WTC11 (cell line): ENCODE measurements around the gene TMEM11. TPM values are rescaled to one million over a fixed set of nuclear protein-coding genes. Genes with fewer than 3 reads are reported as not detected.

ENCODE experiments used
- ATAC-seq: fragments of 200-7000 bp; cut with Tn5 transposase; 2 replicates; pipeline ENCODE4 v1.10.0; 2021; ENCODE audit warnings: mild to moderate bottlenecking, moderate library complexity
- CTCF ChIA-PET: fragments of 300-600 bp; sonication (Branson Sonifier 250); formaldehyde crosslinking; loops from one replicate; lab custom pipeline; 2021; ENCODE audit warnings: antibody characterized with exemption; lab: Charles Lee
- POLR2A ChIA-PET: fragments of 350-600 bp; sonication (Branson Sonifier 250); formaldehyde crosslinking; loops from one replicate; lab custom pipeline; 2021; ENCODE audit warnings: antibody characterized with exemption; lab: Charles Lee
- DNase-seq: peaks from one replicate; pipeline ENCODE4 v3.0.0; 2021; ENCODE audit warnings: low spot score
- H3K27ac Mint-ChIP-seq: 2 replicates; pipeline ENCODE4 v1.8.0; 2021; ENCODE audit warnings: mixed read lengths
- H3K27me3 Mint-ChIP-seq: 2 replicates; pipeline ENCODE4 v1.8.0; 2021; ENCODE audit warnings: low read depth, mild to moderate bottlenecking, moderate library complexity, mixed read lengths
- H3K36me3 Mint-ChIP-seq: 2 replicates; pipeline ENCODE4 v1.8.0; 2021; ENCODE audit warnings: mixed read lengths
- H3K4me1 Mint-ChIP-seq: 2 replicates; pipeline ENCODE4 v1.8.0; 2022; ENCODE audit warnings: mixed read lengths
- H3K4me3 Mint-ChIP-seq: 2 replicates; pipeline ENCODE4 v1.8.0; 2021; ENCODE audit warnings: mild to moderate bottlenecking, moderate library complexity, mixed read lengths
- H3K9me3 Mint-ChIP-seq: 2 replicates; pipeline ENCODE4 v1.8.0; 2021; ENCODE audit warnings: mixed read lengths
- ATF1 ChIP-seq: sonication (generic); formaldehyde crosslinking; IDR thresholded peaks from 2 replicates; pipeline ENCODE4 v1.8.1; 2023; ENCODE audit warnings: mild to moderate bottlenecking, moderate library complexity, missing genetic modification reagents
- CBFB ChIP-seq: sonication (generic); formaldehyde crosslinking; IDR thresholded peaks from 2 replicates; pipeline ENCODE4 v1.8.1; 2022; ENCODE audit warnings: mild to moderate bottlenecking, low read depth, missing genetic modification reagents
- GABPB1 ChIP-seq: sonication (generic); formaldehyde crosslinking; IDR thresholded peaks from 2 replicates; pipeline ENCODE4 v1.8.1; 2023; ENCODE audit warnings: mild to moderate bottlenecking, missing genetic modification reagents
- GRHL2 ChIP-seq: fragments of 250-450 bp; sonication (Bioruptor Pico); IDR thresholded peaks from 2 replicates; pipeline ENCODE4 v1.8.0; 2022; ENCODE audit warnings: mild to moderate bottlenecking, moderate library complexity; ENCODE audit not compliant: insufficient replicate concordance, severe bottlenecking
- KAT7 ChIP-seq: sonication (generic); formaldehyde crosslinking; IDR thresholded peaks from 2 replicates; pipeline ENCODE4 v1.8.1; 2023; ENCODE audit warnings: missing genetic modification reagents, mild to moderate bottlenecking, borderline replicate concordance
- NFE2L1 ChIP-seq: sonication (generic); formaldehyde crosslinking; IDR thresholded peaks from 2 replicates; pipeline ENCODE4 v1.8.1; 2023; ENCODE audit warnings: missing genetic modification reagents
- PRRX2 ChIP-seq: fragments of 250-450 bp; sonication (Bioruptor Pico); IDR thresholded peaks from 2 replicates; pipeline ENCODE4 v1.8.0; 2021; ENCODE audit warnings: mild to moderate bottlenecking
- RORB ChIP-seq: fragments of 250-450 bp; sonication (Bioruptor Pico); IDR thresholded peaks from 2 replicates; pipeline ENCODE4 v1.9.0; 2021; ENCODE audit warnings: mild to moderate bottlenecking
- SP1 ChIP-seq: sonication (generic); formaldehyde crosslinking; conservative IDR thresholded peaks from 2 replicates; pipeline ENCODE4 v1.8.1; 2022; ENCODE audit warnings: missing genetic modification reagents
- TEAD4 ChIP-seq: sonication (generic); formaldehyde crosslinking; IDR thresholded peaks from 2 replicates; pipeline ENCODE4 v1.8.0; 2022; ENCODE audit warnings: mild to moderate bottlenecking, missing genetic modification reagents
- ZNF138 ChIP-seq: sonication (generic); formaldehyde crosslinking; conservative IDR thresholded peaks from 2 replicates; pipeline ENCODE4 v1.8.1; 2022; ENCODE audit warnings: mild to moderate bottlenecking, moderate library complexity, missing genetic modification reagents
- ZNF317 ChIP-seq: sonication (generic); formaldehyde crosslinking; IDR thresholded peaks from 2 replicates; pipeline ENCODE4 v1.8.1; 2023; ENCODE audit warnings: low read depth, mild to moderate bottlenecking, moderate library complexity, missing genetic modification reagents, borderline replicate concordance
- ZNF671 ChIP-seq: fragments of 250-450 bp; sonication (Bioruptor Pico); IDR thresholded peaks from 2 replicates; pipeline ENCODE4 v1.8.0; 2021; ENCODE audit warnings: mild to moderate bottlenecking
- total RNA-seq: library from RNA; stranded (reverse); gene quantifications from 3 replicates; pipeline ENCODE4 v1.2.3, GENCODE V29; 2021
- TF ChIP-seq, protein P1 (sequence below): fragments of 250-450 bp; sonication (Bioruptor Pico); IDR thresholded peaks from 2 replicates; pipeline ENCODE4 v1.9.0; 2021; ENCODE audit warnings: mild to moderate bottlenecking
- TF ChIP-seq, protein P2 (sequence below): sonication (generic); formaldehyde crosslinking; IDR thresholded peaks from 2 replicates; pipeline ENCODE4 v1.8.1; 2023; ENCODE audit warnings: mild to moderate bottlenecking, missing genetic modification reagents, borderline replicate concordance
- TF ChIP-seq, protein P3 (sequence below): fragments of 200-600 bp; IDR thresholded peaks from 2 replicates; pipeline ENCODE4 v1.8.0; 2022; ENCODE audit warnings: antibody characterized with exemption
- TF ChIP-seq, protein P4 (sequence below): sonication (generic); formaldehyde crosslinking; IDR thresholded peaks from 2 replicates; pipeline ENCODE4 v1.8.0; 2022; ENCODE audit warnings: mild to moderate bottlenecking, missing genetic modification reagents
- TF ChIP-seq, protein P5 (sequence below): sonication (generic); formaldehyde crosslinking; IDR thresholded peaks from 2 replicates; pipeline ENCODE4 v1.8.0; 2023; ENCODE audit warnings: missing genetic modification reagents
- TF ChIP-seq, protein P6 (sequence below): sonication (generic); formaldehyde crosslinking; IDR thresholded peaks from 2 replicates; pipeline ENCODE4 v1.8.1; 2023; ENCODE audit warnings: mild to moderate bottlenecking, moderate library complexity, missing genetic modification reagents
- TF ChIP-seq, protein P7 (sequence below): fragments of 250-450 bp; sonication (Bioruptor Pico); conservative IDR thresholded peaks from 2 replicates; pipeline ENCODE4 v1.9.0; 2021; ENCODE audit warnings: mild to moderate bottlenecking
- TF ChIP-seq, protein P8 (sequence below): sonication (generic); formaldehyde crosslinking; IDR thresholded peaks from 2 replicates; pipeline ENCODE4 v1.8.1; 2022; ENCODE audit warnings: low read depth, missing genetic modification reagents, borderline replicate concordance

TMEM11 gene
- total RNA-seq, 1 experiment from 2014 or later: 37.0 TPM

DNA sequence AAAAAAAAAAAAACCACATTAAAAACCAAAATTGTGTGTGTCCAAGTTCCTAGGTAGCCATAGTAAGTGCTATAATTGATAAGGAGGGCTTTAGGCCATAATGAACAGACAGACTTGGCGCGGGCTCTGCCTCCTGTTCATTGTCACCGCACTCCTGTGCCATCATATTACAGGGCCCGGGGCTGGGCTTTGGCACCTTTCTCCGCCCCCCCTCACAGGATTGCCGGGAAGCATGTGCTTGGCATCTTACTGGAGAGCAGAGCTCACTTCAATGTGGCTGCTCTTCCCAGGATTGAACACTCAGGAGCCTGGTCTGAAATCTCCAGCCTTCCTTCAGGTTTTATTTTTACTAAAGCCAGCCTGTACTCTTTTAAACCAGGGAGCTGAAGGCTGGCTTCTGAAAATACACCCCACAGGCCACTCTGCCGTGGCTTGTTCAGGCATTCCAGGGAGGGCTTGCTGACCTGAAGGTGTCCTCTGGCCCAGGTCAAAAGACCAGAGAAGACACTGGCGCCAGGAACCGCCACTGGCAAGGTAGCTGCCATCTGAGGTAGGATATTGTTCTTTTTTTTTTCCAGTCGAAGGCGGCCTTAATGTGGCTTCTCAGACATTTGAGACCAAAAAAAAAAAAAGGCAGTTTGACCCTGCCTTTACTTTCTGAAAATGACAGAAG is 47.9 kb downstream of the TMEM11 start (continued):
- TF ChIP-seq, protein P1, sequence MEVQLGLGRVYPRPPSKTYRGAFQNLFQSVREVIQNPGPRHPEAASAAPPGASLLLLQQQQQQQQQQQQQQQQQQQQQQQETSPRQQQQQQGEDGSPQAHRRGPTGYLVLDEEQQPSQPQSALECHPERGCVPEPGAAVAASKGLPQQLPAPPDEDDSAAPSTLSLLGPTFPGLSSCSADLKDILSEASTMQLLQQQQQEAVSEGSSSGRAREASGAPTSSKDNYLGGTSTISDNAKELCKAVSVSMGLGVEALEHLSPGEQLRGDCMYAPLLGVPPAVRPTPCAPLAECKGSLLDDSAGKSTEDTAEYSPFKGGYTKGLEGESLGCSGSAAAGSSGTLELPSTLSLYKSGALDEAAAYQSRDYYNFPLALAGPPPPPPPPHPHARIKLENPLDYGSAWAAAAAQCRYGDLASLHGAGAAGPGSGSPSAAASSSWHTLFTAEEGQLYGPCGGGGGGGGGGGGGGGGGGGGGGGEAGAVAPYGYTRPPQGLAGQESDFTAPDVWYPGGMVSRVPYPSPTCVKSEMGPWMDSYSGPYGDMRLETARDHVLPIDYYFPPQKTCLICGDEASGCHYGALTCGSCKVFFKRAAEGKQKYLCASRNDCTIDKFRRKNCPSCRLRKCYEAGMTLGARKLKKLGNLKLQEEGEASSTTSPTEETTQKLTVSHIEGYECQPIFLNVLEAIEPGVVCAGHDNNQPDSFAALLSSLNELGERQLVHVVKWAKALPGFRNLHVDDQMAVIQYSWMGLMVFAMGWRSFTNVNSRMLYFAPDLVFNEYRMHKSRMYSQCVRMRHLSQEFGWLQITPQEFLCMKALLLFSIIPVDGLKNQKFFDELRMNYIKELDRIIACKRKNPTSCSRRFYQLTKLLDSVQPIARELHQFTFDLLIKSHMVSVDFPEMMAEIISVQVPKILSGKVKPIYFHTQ (CRISPR knock-in tag): no peak
- TF ChIP-seq, protein P2, sequence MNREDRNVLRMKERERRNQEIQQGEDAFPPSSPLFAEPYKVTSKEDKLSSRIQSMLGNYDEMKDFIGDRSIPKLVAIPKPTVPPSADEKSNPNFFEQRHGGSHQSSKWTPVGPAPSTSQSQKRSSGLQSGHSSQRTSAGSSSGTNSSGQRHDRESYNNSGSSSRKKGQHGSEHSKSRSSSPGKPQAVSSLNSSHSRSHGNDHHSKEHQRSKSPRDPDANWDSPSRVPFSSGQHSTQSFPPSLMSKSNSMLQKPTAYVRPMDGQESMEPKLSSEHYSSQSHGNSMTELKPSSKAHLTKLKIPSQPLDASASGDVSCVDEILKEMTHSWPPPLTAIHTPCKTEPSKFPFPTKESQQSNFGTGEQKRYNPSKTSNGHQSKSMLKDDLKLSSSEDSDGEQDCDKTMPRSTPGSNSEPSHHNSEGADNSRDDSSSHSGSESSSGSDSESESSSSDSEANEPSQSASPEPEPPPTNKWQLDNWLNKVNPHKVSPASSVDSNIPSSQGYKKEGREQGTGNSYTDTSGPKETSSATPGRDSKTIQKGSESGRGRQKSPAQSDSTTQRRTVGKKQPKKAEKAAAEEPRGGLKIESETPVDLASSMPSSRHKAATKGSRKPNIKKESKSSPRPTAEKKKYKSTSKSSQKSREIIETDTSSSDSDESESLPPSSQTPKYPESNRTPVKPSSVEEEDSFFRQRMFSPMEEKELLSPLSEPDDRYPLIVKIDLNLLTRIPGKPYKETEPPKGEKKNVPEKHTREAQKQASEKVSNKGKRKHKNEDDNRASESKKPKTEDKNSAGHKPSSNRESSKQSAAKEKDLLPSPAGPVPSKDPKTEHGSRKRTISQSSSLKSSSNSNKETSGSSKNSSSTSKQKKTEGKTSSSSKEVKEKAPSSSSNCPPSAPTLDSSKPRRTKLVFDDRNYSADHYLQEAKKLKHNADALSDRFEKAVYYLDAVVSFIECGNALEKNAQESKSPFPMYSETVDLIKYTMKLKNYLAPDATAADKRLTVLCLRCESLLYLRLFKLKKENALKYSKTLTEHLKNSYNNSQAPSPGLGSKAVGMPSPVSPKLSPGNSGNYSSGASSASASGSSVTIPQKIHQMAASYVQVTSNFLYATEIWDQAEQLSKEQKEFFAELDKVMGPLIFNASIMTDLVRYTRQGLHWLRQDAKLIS (CRISPR knock-in tag): no peak
- TF ChIP-seq SP1 (CRISPR knock-in tag) (no peak), KAT7 (CRISPR knock-in tag) (no peak), ZNF138 (CRISPR knock-in tag) (no peak), ATF1 (CRISPR knock-in tag) (no peak)
- TF ChIP-seq, protein P3, sequence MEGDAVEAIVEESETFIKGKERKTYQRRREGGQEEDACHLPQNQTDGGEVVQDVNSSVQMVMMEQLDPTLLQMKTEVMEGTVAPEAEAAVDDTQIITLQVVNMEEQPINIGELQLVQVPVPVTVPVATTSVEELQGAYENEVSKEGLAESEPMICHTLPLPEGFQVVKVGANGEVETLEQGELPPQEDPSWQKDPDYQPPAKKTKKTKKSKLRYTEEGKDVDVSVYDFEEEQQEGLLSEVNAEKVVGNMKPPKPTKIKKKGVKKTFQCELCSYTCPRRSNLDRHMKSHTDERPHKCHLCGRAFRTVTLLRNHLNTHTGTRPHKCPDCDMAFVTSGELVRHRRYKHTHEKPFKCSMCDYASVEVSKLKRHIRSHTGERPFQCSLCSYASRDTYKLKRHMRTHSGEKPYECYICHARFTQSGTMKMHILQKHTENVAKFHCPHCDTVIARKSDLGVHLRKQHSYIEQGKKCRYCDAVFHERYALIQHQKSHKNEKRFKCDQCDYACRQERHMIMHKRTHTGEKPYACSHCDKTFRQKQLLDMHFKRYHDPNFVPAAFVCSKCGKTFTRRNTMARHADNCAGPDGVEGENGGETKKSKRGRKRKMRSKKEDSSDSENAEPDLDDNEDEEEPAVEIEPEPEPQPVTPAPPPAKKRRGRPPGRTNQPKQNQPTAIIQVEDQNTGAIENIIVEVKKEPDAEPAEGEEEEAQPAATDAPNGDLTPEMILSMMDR: no peak
- TF ChIP-seq, protein P4, sequence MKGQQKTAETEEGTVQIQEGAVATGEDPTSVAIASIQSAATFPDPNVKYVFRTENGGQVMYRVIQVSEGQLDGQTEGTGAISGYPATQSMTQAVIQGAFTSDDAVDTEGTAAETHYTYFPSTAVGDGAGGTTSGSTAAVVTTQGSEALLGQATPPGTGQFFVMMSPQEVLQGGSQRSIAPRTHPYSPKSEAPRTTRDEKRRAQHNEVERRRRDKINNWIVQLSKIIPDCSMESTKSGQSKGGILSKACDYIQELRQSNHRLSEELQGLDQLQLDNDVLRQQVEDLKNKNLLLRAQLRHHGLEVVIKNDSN (CRISPR knock-in tag): no peak

DNA sequence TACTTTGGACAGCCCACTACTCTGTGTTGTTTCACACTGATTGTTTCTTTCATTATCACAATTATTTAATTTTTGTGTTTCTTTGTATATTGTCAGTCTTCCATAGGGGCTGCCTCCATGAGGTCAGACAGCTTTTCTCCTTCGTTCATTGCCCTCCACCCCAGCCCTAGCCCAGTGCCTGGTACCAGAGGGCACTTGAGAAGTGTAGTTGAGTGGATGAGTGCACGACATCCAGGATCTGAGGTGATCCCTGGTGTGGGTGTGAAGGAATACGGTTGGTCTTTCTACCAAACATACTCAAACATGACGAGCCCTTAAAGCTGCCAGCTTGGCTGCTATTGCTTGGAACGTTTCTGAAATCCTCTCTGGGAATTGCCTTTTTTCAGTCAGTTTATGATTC is 49.3 kb downstream of the TMEM11 start:
- no peak for ATAC-seq
- CTCF ChIA-PET: no interaction called here
- H3K27ac Mint-ChIP-seq: no peak overlapping the region

More for the DNA sequence above, 49.3 kb downstream of the TMEM11 start:
- Mint-ChIP-seq H3K9me3 (no peaks in the 10 kb centered on the region), H3K27me3 (no peaks in the 10 kb centered on the region), H3K4me1 (no peaks in the 10 kb centered on the region), H3K4me3 (no peak overlapping the region), H3K36me3 (no peaks in the 10 kb centered on the region)
- no peak for DNase-seq
- TF ChIP-seq GRHL2 (no peak), NFE2L1 (CRISPR knock-in tag) (no peak), PRRX2 (CRISPR knock-in tag) (no peak), GABPB1 (CRISPR knock-in tag) (no peak), RORB (CRISPR knock-in tag) (no peak), TEAD4 (CRISPR knock-in tag) (no peak), ZNF317 (CRISPR knock-in tag) (no peak), CBFB (CRISPR knock-in tag) (no peak), KAT7 (CRISPR knock-in tag) (no peak), ZNF671 (CRISPR knock-in tag) (no peak)
- TF ChIP-seq, protein P5, sequence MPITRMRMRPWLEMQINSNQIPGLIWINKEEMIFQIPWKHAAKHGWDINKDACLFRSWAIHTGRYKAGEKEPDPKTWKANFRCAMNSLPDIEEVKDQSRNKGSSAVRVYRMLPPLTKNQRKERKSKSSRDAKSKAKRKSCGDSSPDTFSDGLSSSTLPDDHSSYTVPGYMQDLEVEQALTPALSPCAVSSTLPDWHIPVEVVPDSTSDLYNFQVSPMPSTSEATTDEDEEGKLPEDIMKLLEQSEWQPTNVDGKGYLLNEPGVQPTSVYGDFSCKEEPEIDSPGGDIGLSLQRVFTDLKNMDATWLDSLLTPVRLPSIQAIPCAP (CRISPR knock-in tag): no peak
- TF ChIP-seq, protein P6, sequence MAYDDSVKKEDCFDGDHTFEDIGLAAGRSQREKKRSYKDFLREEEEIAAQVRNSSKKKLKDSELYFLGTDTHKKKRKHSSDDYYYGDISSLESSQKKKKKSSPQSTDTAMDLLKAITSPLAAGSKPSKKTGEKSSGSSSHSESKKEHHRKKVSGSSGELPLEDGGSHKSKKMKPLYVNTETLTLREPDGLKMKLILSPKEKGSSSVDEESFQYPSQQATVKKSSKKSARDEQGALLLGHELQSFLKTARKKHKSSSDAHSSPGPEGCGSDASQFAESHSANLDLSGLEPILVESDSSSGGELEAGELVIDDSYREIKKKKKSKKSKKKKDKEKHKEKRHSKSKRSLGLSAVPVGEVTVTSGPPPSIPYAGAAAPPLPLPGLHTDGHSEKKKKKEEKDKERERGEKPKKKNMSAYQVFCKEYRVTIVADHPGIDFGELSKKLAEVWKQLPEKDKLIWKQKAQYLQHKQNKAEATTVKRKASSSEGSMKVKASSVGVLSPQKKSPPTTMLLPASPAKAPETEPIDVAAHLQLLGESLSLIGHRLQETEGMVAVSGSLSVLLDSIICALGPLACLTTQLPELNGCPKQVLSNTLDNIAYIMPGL: no peak
- TF ChIP-seq, protein P7, sequence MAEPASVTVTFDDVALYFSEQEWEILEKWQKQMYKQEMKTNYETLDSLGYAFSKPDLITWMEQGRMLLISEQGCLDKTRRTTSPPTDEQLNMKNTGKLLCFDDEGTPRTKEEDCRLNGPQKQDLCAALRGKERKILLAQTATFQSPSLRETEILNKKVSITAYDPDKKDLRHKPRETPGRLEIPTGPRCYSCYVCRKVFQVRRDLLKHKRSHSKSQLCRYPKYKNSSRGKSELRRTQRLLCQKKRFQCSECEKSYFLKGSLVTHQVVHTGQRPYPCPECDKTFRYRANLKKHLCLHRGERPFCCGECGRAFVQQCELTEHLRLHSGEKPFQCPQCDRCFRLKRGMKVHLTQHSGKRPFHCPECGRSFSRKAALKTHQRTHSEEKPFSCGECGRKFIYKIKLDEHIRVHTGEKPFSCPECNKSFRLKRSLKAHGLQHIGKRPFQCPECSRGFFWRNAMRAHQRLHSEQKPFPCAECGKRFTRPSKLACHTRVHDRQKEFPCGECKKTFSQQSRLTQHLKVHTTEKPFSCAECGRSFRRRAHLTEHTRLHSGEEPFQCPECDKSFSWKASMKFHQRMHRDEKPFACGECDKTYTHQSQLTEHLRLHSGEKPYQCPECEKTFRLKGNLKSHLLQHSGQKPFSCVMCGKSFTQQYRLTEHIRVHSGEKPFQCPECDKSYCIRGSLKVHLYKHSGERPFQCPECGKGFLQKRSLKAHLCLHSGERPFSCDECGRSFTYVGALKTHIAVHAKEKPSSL (CRISPR knock-in tag): no peak
- TF ChIP-seq, protein P8, sequence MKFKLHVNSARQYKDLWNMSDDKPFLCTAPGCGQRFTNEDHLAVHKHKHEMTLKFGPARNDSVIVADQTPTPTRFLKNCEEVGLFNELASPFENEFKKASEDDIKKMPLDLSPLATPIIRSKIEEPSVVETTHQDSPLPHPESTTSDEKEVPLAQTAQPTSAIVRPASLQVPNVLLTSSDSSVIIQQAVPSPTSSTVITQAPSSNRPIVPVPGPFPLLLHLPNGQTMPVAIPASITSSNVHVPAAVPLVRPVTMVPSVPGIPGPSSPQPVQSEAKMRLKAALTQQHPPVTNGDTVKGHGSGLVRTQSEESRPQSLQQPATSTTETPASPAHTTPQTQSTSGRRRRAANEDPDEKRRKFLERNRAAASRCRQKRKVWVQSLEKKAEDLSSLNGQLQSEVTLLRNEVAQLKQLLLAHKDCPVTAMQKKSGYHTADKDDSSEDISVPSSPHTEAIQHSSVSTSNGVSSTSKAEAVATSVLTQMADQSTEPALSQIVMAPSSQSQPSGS (CRISPR knock-in tag): no peak
- POLR2A ChIA-PET: no interaction called here
